Lower leg skin (tissue), 3 donors: Measurements from ENCODE around the gene PPARGC1A.

ENCODE experiments used
- POLR2A ChIP-seq, 2 donors: fragments of 450-650 bp; IDR thresholded peaks; one replicate each; pipeline ENCODE4 v1.6.1; 2016 to 2017; ENCODE audit warnings: antibody characterized with exemption in 2 of 2, mild to moderate bottlenecking in 1 of 2, moderate library complexity in 1 of 2
- TF ChIP-seq, protein P1 (sequence below), 3 donors: fragments of 450-650 bp; IDR thresholded peaks; one replicate each; pipeline ENCODE4 v1.5.1; 2016; ENCODE audit warnings: antibody characterized with exemption in 3 of 3, mild to moderate bottlenecking in 3 of 3, moderate library complexity in 2 of 3

DNA sequence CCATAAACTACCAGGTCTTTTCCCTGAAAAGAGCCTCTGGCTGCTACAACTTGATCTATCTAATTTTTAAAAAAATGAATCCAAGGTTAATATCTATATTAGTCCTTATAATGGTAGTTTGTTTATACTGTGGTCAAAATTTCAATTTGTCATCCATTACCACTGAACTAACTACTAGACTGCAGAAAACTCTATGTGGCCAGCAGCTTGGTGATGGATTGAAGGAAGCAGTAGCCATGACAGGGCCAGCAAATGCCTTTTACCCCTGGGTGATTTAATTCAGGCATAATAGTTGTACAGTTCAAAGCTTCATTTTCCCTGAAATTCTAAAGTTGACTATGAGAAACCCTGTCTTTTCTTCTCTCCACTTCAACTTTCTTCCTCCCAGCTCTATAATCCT lies 30.4 kb upstream of the PPARGC1A start:
- TF ChIP-seq, protein P1, sequence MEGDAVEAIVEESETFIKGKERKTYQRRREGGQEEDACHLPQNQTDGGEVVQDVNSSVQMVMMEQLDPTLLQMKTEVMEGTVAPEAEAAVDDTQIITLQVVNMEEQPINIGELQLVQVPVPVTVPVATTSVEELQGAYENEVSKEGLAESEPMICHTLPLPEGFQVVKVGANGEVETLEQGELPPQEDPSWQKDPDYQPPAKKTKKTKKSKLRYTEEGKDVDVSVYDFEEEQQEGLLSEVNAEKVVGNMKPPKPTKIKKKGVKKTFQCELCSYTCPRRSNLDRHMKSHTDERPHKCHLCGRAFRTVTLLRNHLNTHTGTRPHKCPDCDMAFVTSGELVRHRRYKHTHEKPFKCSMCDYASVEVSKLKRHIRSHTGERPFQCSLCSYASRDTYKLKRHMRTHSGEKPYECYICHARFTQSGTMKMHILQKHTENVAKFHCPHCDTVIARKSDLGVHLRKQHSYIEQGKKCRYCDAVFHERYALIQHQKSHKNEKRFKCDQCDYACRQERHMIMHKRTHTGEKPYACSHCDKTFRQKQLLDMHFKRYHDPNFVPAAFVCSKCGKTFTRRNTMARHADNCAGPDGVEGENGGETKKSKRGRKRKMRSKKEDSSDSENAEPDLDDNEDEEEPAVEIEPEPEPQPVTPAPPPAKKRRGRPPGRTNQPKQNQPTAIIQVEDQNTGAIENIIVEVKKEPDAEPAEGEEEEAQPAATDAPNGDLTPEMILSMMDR (IDR thresholded peaks at IDR 0.05) = no peak
- TF ChIP-seq POLR2A (IDR thresholded peaks at IDR 0.05) = no peak
